ENCODE results near the gene VPS13D. TPM values are rescaled to one million over a fixed set of nuclear protein-coding genes. Genes with fewer than 3 reads are reported as not detected.

The VPS13D gene
- total and polyA plus RNA-seq, 2 donors (not counting 3 experiments of a cell fraction or from before 2014, with no cell fraction given): 13.6 to 48.5 TPM

DNA sequence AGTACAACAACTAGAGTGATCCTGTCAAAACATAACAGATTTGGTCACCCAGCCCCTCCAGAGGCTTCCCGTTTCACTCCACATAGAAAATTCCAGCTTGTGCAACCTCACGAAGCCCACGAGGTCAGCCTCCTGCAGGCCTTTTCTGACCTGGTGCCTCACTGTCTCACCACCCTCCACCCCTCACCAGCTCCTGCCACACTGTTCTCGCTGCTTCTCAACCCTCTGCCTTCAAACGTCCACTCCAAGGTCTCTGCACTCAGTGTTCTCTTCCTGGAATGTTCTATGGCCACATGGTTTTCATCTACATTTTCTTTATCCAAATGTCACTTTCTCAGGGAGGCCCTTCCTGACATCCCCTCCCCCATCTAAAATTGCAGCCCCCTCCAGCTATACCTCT, 209.2 kb downstream of the VPS13D start:
- H3K4me2 ChIP-seq (ENCODE audit: insufficient read depth, low read length): no peak overlapping the region
- H2AFZ ChIP-seq (ENCODE audit: low read depth, low read length): no peak overlapping the region
- H3K27me3 ChIP-seq (ENCODE audit: control insufficient read depth in 2 of 2, insufficient read depth in 2 of 2, low read length in 2 of 2): no peaks in the 10 kb centered on the region
- H3K79me2 ChIP-seq (ENCODE audit: control insufficient read depth, insufficient read depth, low read length): no peaks in the 10 kb centered on the region
- FAIRE-seq (no peak), DNase-seq (ENCODE audit: low read depth, low spot score) (no peak)
- no peak overlapping the region for H3K27ac ChIP-seq (ENCODE audit: insufficient read depth, low read depth, low read length)
- H3K36me3 ChIP-seq (ENCODE audit: control insufficient read depth in 2 of 2, extremely low read depth in 1 of 2, insufficient read depth in 2 of 2, low read length in 2 of 2): no peaks in the 10 kb centered on the region
- no TSS peak for BruUV-seq (replicated peaks)
- no peak for TF ChIP-seq POLR2AphosphoS5 (IDR thresholded peaks at IDR 0.05; ENCODE audit: insufficient read depth, low read depth, low read length)
- TF ChIP-seq FOS (IDR thresholded peaks at IDR 0.05; ENCODE audit: borderline replicate concordance, insufficient read depth, low read length): no peak
- no peak for TF ChIP-seq MYC (IDR thresholded peaks at IDR 0.05; ENCODE audit: low read depth, low read length)
- TF ChIP-seq, protein P1, sequence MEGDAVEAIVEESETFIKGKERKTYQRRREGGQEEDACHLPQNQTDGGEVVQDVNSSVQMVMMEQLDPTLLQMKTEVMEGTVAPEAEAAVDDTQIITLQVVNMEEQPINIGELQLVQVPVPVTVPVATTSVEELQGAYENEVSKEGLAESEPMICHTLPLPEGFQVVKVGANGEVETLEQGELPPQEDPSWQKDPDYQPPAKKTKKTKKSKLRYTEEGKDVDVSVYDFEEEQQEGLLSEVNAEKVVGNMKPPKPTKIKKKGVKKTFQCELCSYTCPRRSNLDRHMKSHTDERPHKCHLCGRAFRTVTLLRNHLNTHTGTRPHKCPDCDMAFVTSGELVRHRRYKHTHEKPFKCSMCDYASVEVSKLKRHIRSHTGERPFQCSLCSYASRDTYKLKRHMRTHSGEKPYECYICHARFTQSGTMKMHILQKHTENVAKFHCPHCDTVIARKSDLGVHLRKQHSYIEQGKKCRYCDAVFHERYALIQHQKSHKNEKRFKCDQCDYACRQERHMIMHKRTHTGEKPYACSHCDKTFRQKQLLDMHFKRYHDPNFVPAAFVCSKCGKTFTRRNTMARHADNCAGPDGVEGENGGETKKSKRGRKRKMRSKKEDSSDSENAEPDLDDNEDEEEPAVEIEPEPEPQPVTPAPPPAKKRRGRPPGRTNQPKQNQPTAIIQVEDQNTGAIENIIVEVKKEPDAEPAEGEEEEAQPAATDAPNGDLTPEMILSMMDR (IDR thresholded peaks at IDR 0.05; ENCODE audit: extremely low read depth in 1 of 2, insufficient read depth in 1 of 2, low read depth in 1 of 2, low read length in 2 of 2): no peak
- no peak for TF ChIP-seq EZH2 (IDR thresholded peaks at IDR 0.05; ENCODE audit: borderline replicate concordance, low read depth, low read length, severe bottlenecking)
- TF ChIP-seq, protein P2, sequence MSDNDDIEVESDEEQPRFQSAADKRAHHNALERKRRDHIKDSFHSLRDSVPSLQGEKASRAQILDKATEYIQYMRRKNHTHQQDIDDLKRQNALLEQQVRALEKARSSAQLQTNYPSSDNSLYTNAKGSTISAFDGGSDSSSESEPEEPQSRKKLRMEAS (IDR thresholded peaks at IDR 0.05; ENCODE audit: insufficient read depth, insufficient read length): no peak
- no peak for TF ChIP-seq JUN (IDR thresholded peaks at IDR 0.05; ENCODE audit: borderline replicate concordance, insufficient read depth, insufficient read length, low read depth)
- TF ChIP-seq GATA2 (IDR thresholded peaks at IDR 0.05; ENCODE audit: insufficient read depth, insufficient read length, low read depth, low read length): no peak
- TF ChIP-seq POLR2A (IDR thresholded peaks at IDR 0.05; ENCODE audit: low read depth, low read length): no peak
- no peak overlapping the region for H3K4me3 ChIP-seq (replicated peaks in 1 of 3; ENCODE audit: insufficient read depth in 1 of 3, low read depth in 1 of 3, low read length in 3 of 3)
- CTCF ChIA-PET: no interaction called here
- no peaks in the 10 kb centered on the region for H3K9me3 ChIP-seq (replicated peaks; ENCODE audit: control insufficient read depth, insufficient read depth, low read length)
- H3K4me1 ChIP-seq (ENCODE audit: control insufficient read depth, extremely low read depth, insufficient read depth, low read length): peaks cover 43% of the 10 kb centered on the region
- intact Hi-C loops (cut with micrococcal nuclease): no loop called here
- no peak overlapping the region for H3K9ac ChIP-seq (replicated peaks; ENCODE audit: extremely low read depth, insufficient read depth, low read length)
- dilution Hi-C loops (cut with MboI; ENCODE audit: extremely low pct_ligation_motif_present, low sequenced_read_pairs): no loop called here
- POLR2A ChIA-PET: no interaction called here
- no peaks in the 10 kb centered on the region for H3K9me1 ChIP-seq (replicated peaks; ENCODE audit: control insufficient read depth, extremely low read depth, insufficient read depth, low read length)
- H4K20me1 ChIP-seq (replicated peaks; ENCODE audit: control insufficient read depth, extremely low read depth, insufficient read depth, low read length): no peaks in the 10 kb centered on the region

All from endothelial cell of umbilical vein (primary cell).